SK-N-SH (cell line): Measurements from ENCODE around the gene CAP2. TPM values are rescaled to one million over a fixed set of nuclear protein-coding genes. Genes with fewer than 3 reads are reported as not detected.

Experiments
- CTCF ChIA-PET: fragments of 300-600, 350-600 bp; formaldehyde crosslinking; extraction: SDS; loops from one replicate; lab custom pipeline; 2021; lab: Yijun Ruan, JAX
- POLR2A ChIA-PET: fragments of 350-600 bp; sonication (Branson Sonifier 250); formaldehyde crosslinking; extraction: SDS; loops from one replicate; lab custom pipeline; 2020; ENCODE audit warnings: antibody characterized with exemption, inconsistent platforms; lab: Yijun Ruan, JAX
- DNase-seq: peaks from one replicate; pipeline ENCODE4 v3.0.0; 2012
- H2AFZ ChIP-seq: fragments of 200-600 bp; sonication (generic); 2 replicates; pipeline ENCODE4 v1.8.1; 2016; ENCODE audit warnings: antibody characterized with exemption, mild to moderate bottlenecking, low read depth
- H3F3A ChIP-seq: fragments of 200-600 bp; sonication (generic); replicated peaks from 2 replicates; pipeline ENCODE3; 2016; ENCODE audit warnings: antibody characterized with exemption, mild to moderate bottlenecking; ENCODE audit not compliant: insufficient read depth
- H3K27ac ChIP-seq, 2 experiments: fragments of 200-500 bp in 1 of 2; fragments of 200-600 bp in 1 of 2; sonication (Bioruptor generic) in 1 of 2; sonication (generic), shearing (Covaris generic) in 1 of 2; 2 replicates each; pipeline versions ENCODE4 v1.5.1 to v1.6.1; 2014 to 2016; ENCODE audit warnings: low read depth in 2 of 2, inconsistent platforms in 1 of 2, low read length in 1 of 2, mild to moderate bottlenecking in 1 of 2, mixed read lengths in 1 of 2
- H3K27me3 ChIP-seq: fragments of 200-600 bp; sonication (generic), shearing (Covaris generic); 2 replicates; pipeline ENCODE4 v1.6.1; 2016; ENCODE audit warnings: mixed run types; ENCODE audit not compliant: insufficient read depth
- H3K36me3 ChIP-seq, 2 experiments: fragments of 200-500 bp in 1 of 2; fragments of 200-600 bp in 1 of 2; sonication (Bioruptor generic) in 1 of 2; sonication (generic) in 1 of 2; replicated peaks in 1 of 2; 2 replicates each; pipeline versions ENCODE3 to v1.5.1; 2014 to 2016; ENCODE audit warnings: low read length in 1 of 2, mild to moderate bottlenecking in 1 of 2; ENCODE audit not compliant: insufficient read depth in 2 of 2, control insufficient read depth in 1 of 2
- H3K4me1 ChIP-seq, 2 experiments: fragments of 200-500 bp in 1 of 2; fragments of 200-600 bp in 1 of 2; sonication (Bioruptor generic) in 1 of 2; sonication (generic), shearing (Covaris generic) in 1 of 2; 2 replicates each; pipeline versions ENCODE4 v1.5.1 to v1.6.1; 2014 to 2016; ENCODE audit warnings: low read depth in 1 of 2, low read length in 1 of 2, mixed run types in 1 of 2; ENCODE audit not compliant: insufficient read depth in 2 of 2, control insufficient read depth in 1 of 2
- H3K4me2 ChIP-seq: fragments of 200-600 bp; sonication (generic), shearing (Covaris generic); 2 replicates; pipeline ENCODE4 v1.6.1; 2017; ENCODE audit warnings: mixed run types
- H3K4me3 ChIP-seq, 2 experiments: fragments of 200-500 bp in 1 of 2; fragments of 200-600 bp in 1 of 2; sonication (Bioruptor generic) in 1 of 2; sonication (generic), shearing (Covaris generic) in 1 of 2; 2 replicates each; pipeline versions ENCODE4 v1.5.1 to v1.8.1; 2014 to 2016; ENCODE audit warnings: low read depth in 2 of 2, inconsistent platforms in 1 of 2, low read length in 1 of 2, mild to moderate bottlenecking in 1 of 2, mixed read lengths in 1 of 2, moderate library complexity in 1 of 2
- H3K79me2 ChIP-seq: fragments of 200-600 bp; sonication (generic); 2 replicates; pipeline ENCODE4 v1.8.1; 2017; ENCODE audit warnings: mild to moderate bottlenecking; ENCODE audit not compliant: insufficient read depth
- H3K9ac ChIP-seq: fragments of 200-600 bp; sonication (generic); 2 replicates; pipeline ENCODE4 v1.6.1; 2017; ENCODE audit warnings: mixed run types
- H3K9me2 ChIP-seq: fragments of 200-600 bp; sonication (generic); 2 replicates; pipeline ENCODE4 v1.6.1; 2017; ENCODE audit warnings: mixed run types
- H3K9me3 ChIP-seq: fragments of 200-600 bp; sonication (generic); 2 replicates; pipeline ENCODE4 v1.6.1; 2017; ENCODE audit warnings: mixed run types, mild to moderate bottlenecking, moderate library complexity
- H4K20me1 ChIP-seq: fragments of 200-600 bp; sonication (generic); 2 replicates; pipeline ENCODE4 v1.6.1; 2017; ENCODE audit warnings: mild to moderate bottlenecking, mixed run types; ENCODE audit not compliant: insufficient read depth
- EP300 ChIP-seq, 2 experiments: IDR thresholded peaks; 2 replicates each; pipeline versions ENCODE4 v1.4.0 to v1.6.1; 2012; ENCODE audit warnings: borderline replicate concordance in 1 of 2, low read depth in 1 of 2, low read length in 1 of 2
- FOSL2 ChIP-seq: IDR thresholded peaks from 2 replicates; pipeline ENCODE4 v1.4.0; 2012; ENCODE audit warnings: low read depth, mild to moderate bottlenecking, moderate library complexity, borderline replicate concordance
- FOXJ3 ChIP-seq: sonication (generic); formaldehyde crosslinking; IDR thresholded peaks from 2 replicates; pipeline ENCODE4 v1.5.1; 2020; ENCODE audit warnings: mild to moderate bottlenecking, missing genetic modification reagents
- FOXM1 ChIP-seq: IDR thresholded peaks from 2 replicates; pipeline ENCODE4 v1.4.0; 2012; ENCODE audit warnings: low read depth, mild to moderate bottlenecking
- GABPA ChIP-seq: IDR thresholded peaks from 2 replicates; pipeline ENCODE4 v1.4.0; 2012; ENCODE audit warnings: low read depth, mild to moderate bottlenecking
- MEF2A ChIP-seq: IDR thresholded peaks from 2 replicates; pipeline ENCODE4 v1.4.0; 2012; ENCODE audit warnings: low read depth, borderline replicate concordance
- NRF1 ChIP-seq: IDR thresholded peaks from 2 replicates; pipeline ENCODE4 v1.6.1; 2012; ENCODE audit warnings: low read depth, mild to moderate bottlenecking, low read length
- RCOR1 ChIP-seq: fragments of 150-350 bp; IDR thresholded peaks from 2 replicates; pipeline ENCODE4 v1.6.1; 2017; ENCODE audit warnings: antibody characterized with exemption, low read length
- REST ChIP-seq: IDR thresholded peaks from 2 replicates; pipeline ENCODE4 v1.6.1; 2012; ENCODE audit warnings: mild to moderate bottlenecking, low read depth, low read length, moderate library complexity
- RFX5 ChIP-seq: IDR thresholded peaks from 2 replicates; pipeline ENCODE4 v1.6.1; 2012; ENCODE audit warnings: mild to moderate bottlenecking, improper control_type of control experiment, low read length
- RXRA ChIP-seq: IDR thresholded peaks from 2 replicates; pipeline ENCODE4 v1.4.0; 2012; ENCODE audit warnings: low read depth, mild to moderate bottlenecking, borderline replicate concordance
- SIN3A ChIP-seq: IDR thresholded peaks from 2 replicates; pipeline ENCODE4 v1.6.1; 2012; ENCODE audit warnings: low read depth, mild to moderate bottlenecking, low read length, moderate library complexity, borderline replicate concordance
- TAF1 ChIP-seq: IDR thresholded peaks from 2 replicates; pipeline ENCODE4 v1.6.1; 2012; ENCODE audit warnings: low read depth, mild to moderate bottlenecking, low read length, moderate library complexity, borderline replicate concordance
- YY1 ChIP-seq: IDR thresholded peaks from 2 replicates; pipeline ENCODE4 v1.4.0; 2012; ENCODE audit warnings: low read depth, mild to moderate bottlenecking
- ZBTB33 ChIP-seq: IDR thresholded peaks from 2 replicates; pipeline ENCODE4 v1.4.0; 2012; ENCODE audit warnings: low read depth, borderline replicate concordance
- WGBS: methylation state at CpG from one replicate; pipeline ENCODE4 v1.1.6; 2017; ENCODE audit warnings: low lambda C conversion rate; 5-methylcytosine and 5-hydroxymethylcytosine counted together
- polyA plus RNA-seq, 3 experiments: library from polyadenylated mRNA; depleted of rRNA; stranded (reverse); fragments of >200 nt; gene quantifications; 2 replicates each; pipeline ENCODE4 v1.2.3, GENCODE V29; 2012
- TF ChIP-seq, protein P1 (sequence below): fragments of 150-350 bp; IDR thresholded peaks from 2 replicates; pipeline ENCODE4 v1.6.1; 2016; ENCODE audit warnings: mild to moderate bottlenecking, low read depth, low read length

The CAP2 gene
- polyA plus RNA-seq, 1 of the 3 experiments (the other 2 are of a cell fraction), result 8.5 TPM

GRCh38 chr6:17602888-17603287 is 209.5 kb downstream of the CAP2 start:
- TF ChIP-seq YY1 (no peak), SIN3A (no peak), GABPA (no peak), REST (no peak), FOXJ3 (CRISPR knock-in tag) (no peak), MEF2A (no peak), TAF1 (no peak), NRF1 (no peak), EP300 (IDR thresholded peaks at IDR 0.05; ENCODE audit: borderline replicate concordance in 1 of 2, low read depth in 1 of 2, low read length in 1 of 2) (no peak), FOSL2 (no peak), FOXM1 (no peak), RXRA (no peak), RFX5 (no peak), RCOR1 (no peak), ZBTB33 (no peak)
- TF ChIP-seq, protein P1, sequence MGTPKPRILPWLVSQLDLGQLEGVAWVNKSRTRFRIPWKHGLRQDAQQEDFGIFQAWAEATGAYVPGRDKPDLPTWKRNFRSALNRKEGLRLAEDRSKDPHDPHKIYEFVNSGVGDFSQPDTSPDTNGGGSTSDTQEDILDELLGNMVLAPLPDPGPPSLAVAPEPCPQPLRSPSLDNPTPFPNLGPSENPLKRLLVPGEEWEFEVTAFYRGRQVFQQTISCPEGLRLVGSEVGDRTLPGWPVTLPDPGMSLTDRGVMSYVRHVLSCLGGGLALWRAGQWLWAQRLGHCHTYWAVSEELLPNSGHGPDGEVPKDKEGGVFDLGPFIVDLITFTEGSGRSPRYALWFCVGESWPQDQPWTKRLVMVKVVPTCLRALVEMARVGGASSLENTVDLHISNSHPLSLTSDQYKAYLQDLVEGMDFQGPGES, result no peak
- no peak for DNase-seq
- Histone ChIP-seq H3K4me2 (no peak overlapping the region), H3K36me3 (peaks cover 21 to 31% of the 10 kb centered on the region in 2 experiments), H3K9me3 (no peaks in the 10 kb centered on the region), H3K27ac (no peak overlapping the region), H4K20me1 (no peaks in the 10 kb centered on the region), H3F3A (peaks cover 18% of the 10 kb centered on the region), H2AFZ (no peak overlapping the region), H3K79me2 (peaks cover 17% of the 10 kb centered on the region; the same call in 1 of the 2 replicates), H3K27me3 (no peaks in the 10 kb centered on the region), H3K4me1 (peaks cover 7 to 9% of the 10 kb centered on the region in 2 experiments; a peak in 3 of 4 replicates), H3K4me3 (no peak overlapping the region), H3K9me2 (no peaks in the 10 kb centered on the region), H3K9ac (no peak overlapping the region)
- ChIA-PET CTCF (interaction anchor here (0.9 kb wide), 1 partner anchor 19 kb away, joined by 4 read pairs; no protein-coding TSS in a partner anchor), POLR2A (no interaction called here)
- 27% methylated on average over 1 of the region's 1 CpG for WGBS
